IMR-90 (cell line): ENCODE measurements around the gene PHC1. TPM values are rescaled to one million over a fixed set of nuclear protein-coding genes. Genes with fewer than 3 reads are reported as not detected.

Experiments
- ATAC-seq: fragments of 200-7000 bp; cut with Tn5 transposase; 2 replicates; pipeline ENCODE4 v1.9.1; 2020; ENCODE audit warnings: low read depth, mild to moderate bottlenecking, moderate library complexity
- BruUV-seq: library from RNA; stranded (reverse); fragments of 400-500 nt; replicated peaks from 2 replicates; lab custom pipeline; 2021; lab: Mats Ljungman, UMichigan
- CTCF ChIA-PET: fragments of 300-600 bp; formaldehyde crosslinking; extraction: SDS; loops from one replicate; lab custom pipeline; 2021; ENCODE audit warnings: antibody characterized with exemption; lab: Yijun Ruan, JAX
- POLR2A ChIA-PET: fragments of 300-600 bp; sonication (Branson Sonifier 250); formaldehyde crosslinking; loops from one replicate; lab custom pipeline; 2022; ENCODE audit warnings: antibody characterized with exemption; ENCODE audit not compliant: unreplicated experiment; lab: Charles Lee
- DNase-seq: peaks from one replicate; pipeline ENCODE4 v3.0.0; 2013
- H2AFZ ChIP-seq: replicated peaks from 2 replicates; pipeline ENCODE3; 2013; ENCODE audit warnings: low read length, mild to moderate bottlenecking; ENCODE audit not compliant: poor library complexity
- H2AK5ac ChIP-seq: 2 replicates; pipeline ENCODE4 v1.6.1; 2013; ENCODE audit warnings: low read depth, low read length, inconsistent platforms
- H2AK9ac ChIP-seq: replicated peaks from 2 replicates; pipeline ENCODE3; 2013; ENCODE audit warnings: mild to moderate bottlenecking, low read depth, low read length, moderate library complexity; ENCODE audit not compliant: poor library complexity
- H2BK120ac ChIP-seq: 2 replicates; pipeline ENCODE4 v1.6.1; 2013; ENCODE audit warnings: low read depth, low read length, inconsistent platforms
- H2BK15ac ChIP-seq: 3 replicates; pipeline ENCODE4 v1.6.1; 2013; ENCODE audit warnings: low read depth, low read length, inconsistent platforms
- H2BK20ac ChIP-seq: 2 replicates; pipeline ENCODE4 v1.6.1; 2013; ENCODE audit warnings: low read depth, mild to moderate bottlenecking, inconsistent platforms, low read length, moderate library complexity
- H2BK5ac ChIP-seq: 2 replicates; pipeline ENCODE4 v1.6.1; 2013; ENCODE audit warnings: mild to moderate bottlenecking, low read depth, low read length, inconsistent platforms; ENCODE audit not compliant: poor library complexity, severe bottlenecking
- H3K14ac ChIP-seq: replicated peaks from 2 replicates; pipeline ENCODE4 v1.6.1; 2013; ENCODE audit warnings: low read depth, low read length, inconsistent platforms
- H3K18ac ChIP-seq: 2 replicates; pipeline ENCODE4 v1.6.1; 2013; ENCODE audit warnings: low read depth, low read length, control low read depth
- H3K23ac ChIP-seq: 2 replicates; pipeline ENCODE4 v1.6.1; 2013; ENCODE audit warnings: low read depth, low read length, inconsistent platforms
- H3K27ac ChIP-seq: 2 replicates; pipeline ENCODE4 v1.5.1; 2013; ENCODE audit warnings: mild to moderate bottlenecking, control low read depth, low read length; ENCODE audit not compliant: insufficient read depth
- H3K27me3 ChIP-seq: 2 replicates; pipeline ENCODE4 v1.6.1; 2013; ENCODE audit warnings: low read length; ENCODE audit not compliant: control insufficient read depth, insufficient read depth
- H3K36me3 ChIP-seq: 2 replicates; pipeline ENCODE4 v1.6.1; 2013; ENCODE audit warnings: low read length, mixed read lengths; ENCODE audit not compliant: control insufficient read depth, insufficient read depth
- H3K4ac ChIP-seq: 2 replicates; pipeline ENCODE4 v1.6.1; 2013; ENCODE audit warnings: low read depth, low read length, inconsistent platforms
- H3K4me1 ChIP-seq: 2 replicates; pipeline ENCODE4 v1.6.1; 2013; ENCODE audit warnings: low read length, mixed read lengths; ENCODE audit not compliant: control insufficient read depth, insufficient read depth
- H3K4me2 ChIP-seq: 2 replicates; pipeline ENCODE4 v1.6.1; 2013; ENCODE audit warnings: low read depth, mild to moderate bottlenecking, control low read depth, low read length, moderate library complexity
- H3K4me3 ChIP-seq: 2 replicates; pipeline ENCODE4 v1.5.1; 2013; ENCODE audit warnings: low read depth, mild to moderate bottlenecking, control low read depth, low read length, moderate library complexity; ENCODE audit not compliant: insufficient read depth
- H3K56ac ChIP-seq: 2 replicates; pipeline ENCODE4 v1.6.1; 2013; ENCODE audit warnings: low read length, inconsistent platforms; ENCODE audit not compliant: insufficient read depth; ENCODE audit errors: extremely low read depth
- H3K79me1 ChIP-seq, 2 experiments: 2 replicates each; pipeline ENCODE4 v1.6.1; 2013; ENCODE audit warnings: low read length in 2 of 2, inconsistent platforms in 1 of 2, low read depth in 1 of 2
- H3K9ac ChIP-seq: 2 replicates; pipeline ENCODE4 v1.6.1; 2013; ENCODE audit warnings: low read depth, low read length, control low read depth
- H3K9me1 ChIP-seq: 2 replicates; pipeline ENCODE4 v1.6.1; 2013; ENCODE audit warnings: low read length, inconsistent platforms; ENCODE audit not compliant: insufficient read depth
- H3K9me3 ChIP-seq: 2 replicates; pipeline ENCODE4 v1.6.1; 2013; ENCODE audit warnings: low read length; ENCODE audit not compliant: control insufficient read depth, insufficient read depth
- H4K20me1 ChIP-seq: 2 replicates; pipeline ENCODE4 v1.6.1; 2013; ENCODE audit warnings: low read length, inconsistent platforms; ENCODE audit not compliant: insufficient read depth
- H4K5ac ChIP-seq: 2 replicates; pipeline ENCODE4 v1.6.1; 2013; ENCODE audit warnings: mild to moderate bottlenecking, low read depth, low read length, control low read depth
- H4K8ac ChIP-seq, 2 experiments: 2 replicates each; pipeline ENCODE4 v1.6.1; 2013; ENCODE audit warnings: low read depth in 2 of 2, low read length in 2 of 2, control low read depth in 1 of 2, inconsistent platforms in 1 of 2
- H4K91ac ChIP-seq: 2 replicates; pipeline ENCODE4 v1.6.1; 2013; ENCODE audit warnings: low read depth, low read length, inconsistent platforms; ENCODE audit not compliant: insufficient read depth
- BHLHE40 ChIP-seq: fragments of 150-350 bp; IDR thresholded peaks from 2 replicates; pipeline ENCODE4 v1.6.1; 2016; ENCODE audit warnings: mild to moderate bottlenecking, low read depth, low read length
- CEBPB ChIP-seq: IDR thresholded peaks from 2 replicates; pipeline ENCODE4 v1.6.1; 2012; ENCODE audit warnings: low read depth, low read length, improper control_type of control experiment
- CHD1 ChIP-seq: IDR thresholded peaks from 2 replicates; pipeline ENCODE4 v1.6.1; 2012; ENCODE audit warnings: low read depth, low read length, improper control_type of control experiment
- ELK1 ChIP-seq: fragments of 150-350 bp; IDR thresholded peaks from 2 replicates; pipeline ENCODE4 v1.6.1; 2016; ENCODE audit warnings: low read depth, mild to moderate bottlenecking, low read length, moderate library complexity, borderline replicate concordance
- FOS ChIP-seq: fragments of 150-350 bp; IDR thresholded peaks from 2 replicates; pipeline ENCODE4 v1.6.1; 2016; ENCODE audit warnings: low read depth, low read length
- MAFK ChIP-seq: IDR thresholded peaks from 2 replicates; pipeline ENCODE4 v1.6.1; 2012; ENCODE audit warnings: low read depth, low read length, improper control_type of control experiment
- MAZ ChIP-seq: IDR thresholded peaks from 2 replicates; pipeline ENCODE4 v1.6.1; 2012; ENCODE audit warnings: low read depth, mild to moderate bottlenecking, low read length, improper control_type of control experiment, moderate library complexity, borderline replicate concordance
- POLR2A ChIP-seq: IDR thresholded peaks from 2 replicates; pipeline ENCODE4 v1.6.1; 2012; ENCODE audit warnings: mild to moderate bottlenecking, low read depth, low read length
- RAD21 ChIP-seq: IDR thresholded peaks from 2 replicates; pipeline ENCODE4 v1.6.1; 2012; ENCODE audit warnings: low read length, improper control_type of control experiment
- RFX5 ChIP-seq: IDR thresholded peaks from 2 replicates; pipeline ENCODE4 v1.8.0; 2012; ENCODE audit warnings: low read depth, mild to moderate bottlenecking, low read length, moderate library complexity
- SMC3 ChIP-seq: fragments of 150-350 bp; IDR thresholded peaks from 2 replicates; pipeline ENCODE4 v1.6.1; 2016; ENCODE audit warnings: low read depth, mild to moderate bottlenecking, antibody characterized with exemption, low read length, moderate library complexity
- USF2 ChIP-seq: fragments of 150-350 bp; IDR thresholded peaks from 2 replicates; pipeline ENCODE4 v1.6.1; 2017; ENCODE audit warnings: mild to moderate bottlenecking, antibody characterized with exemption, low read length, low read depth
- dilution Hi-C: fragments of 300-500 bp; cut with HindIII; formaldehyde crosslinking; loops from one replicate; pipeline ENCODE4 v1.14.3; 2018; ENCODE audit warnings: low sequenced_read_pairs; ENCODE audit not compliant: unreplicated experiment
- in situ Hi-C: fragments of 300-500 bp; cut with MboI; formaldehyde crosslinking; loops from 3 replicates; pipeline ENCODE4 v1.14.3; 2019; ENCODE audit warnings: low sequenced_read_pairs, inconsistent platforms, mixed read lengths
- intact Hi-C: fragments of 100-400 bp; cut with micrococcal nuclease; formaldehyde crosslinking; loops from 2 replicates; pipeline ENCODE4 v1.10.0; 2022
- polyA plus RNA-seq, 3 experiments: library from polyadenylated mRNA; depleted of rRNA; stranded (reverse); fragments of >200 nt; gene quantifications; 2 replicates each; pipeline ENCODE4 v1.2.3, GENCODE V29; 2012; ENCODE audit warnings: low replicate concordance in 1 of 3
- total RNA-seq: library from RNA; depleted of rRNA; stranded (reverse); fragments of >200 nt; gene quantifications from 2 replicates; pipeline ENCODE4 v1.2.3, GENCODE V29; 2012

The PHC1 gene
- total and polyA plus RNA-seq, 2 of the 4 experiments (the other 2 are of a cell fraction) = 9.1 to 23.1 TPM

GRCh38 chr12:8947737-8948136, 33.4 kb downstream of the PHC1 start:
- H3K14ac ChIP-seq = no peak overlapping the region
- no peak for DNase-seq
- POLR2A ChIA-PET = interaction anchor here (0.6 kb wide), 2 partner anchors 129 to 178 kb away, joined by 3 to 7 read pairs; no protein-coding TSS in a partner anchor
- no peak overlapping the region for H3K18ac ChIP-seq
- no peak overlapping the region for H3K27ac ChIP-seq
- no peak for ATAC-seq
- in situ Hi-C loops (no loop called here), dilution Hi-C loops (no loop called here), intact Hi-C loops (loop anchor here (2.0 kb wide), 1 partner anchor 33 kb away; the partner anchor contains the start of gene PHC1)
- no peak overlapping the region for H2BK20ac ChIP-seq
- no peak overlapping the region for H2AK9ac ChIP-seq
- H2BK5ac ChIP-seq = no peak overlapping the region
- H3K9me1 ChIP-seq = no peaks in the 10 kb centered on the region; the same call in 1 of the 2 replicates
- no peaks in the 10 kb centered on the region for H3K9me3 ChIP-seq
- no peaks in the 10 kb centered on the region for H3K4me1 ChIP-seq
- no peak overlapping the region for H4K8ac ChIP-seq
- H3K23ac ChIP-seq = no peak overlapping the region
- H3K4me3 ChIP-seq = no peak overlapping the region
- no TSS peak for BruUV-seq
- TF ChIP-seq FOS = no peak
- no peak for TF ChIP-seq RAD21
- no peak for TF ChIP-seq MAZ
- TF ChIP-seq USF2 = no peak
- no peak for TF ChIP-seq ELK1
- no peak for TF ChIP-seq MAFK
- no peak for TF ChIP-seq CEBPB
- TF ChIP-seq RFX5 = no peak
- no peak for TF ChIP-seq POLR2A
- no peak for TF ChIP-seq BHLHE40
- no peak for TF ChIP-seq SMC3
- TF ChIP-seq CHD1 = no peak
- H3K79me1 ChIP-seq = peaks cover 12 to 37% of the 10 kb centered on the region in 2 experiments
- no peak overlapping the region for H2BK15ac ChIP-seq
- H3K36me3 ChIP-seq = peaks cover 13% of the 10 kb centered on the region
- H4K20me1 ChIP-seq = peaks cover 18% of the 10 kb centered on the region; the same call in 1 of the 2 replicates
- no peak overlapping the region for H4K5ac ChIP-seq
- H2AFZ ChIP-seq = no peak overlapping the region
- H3K4me2 ChIP-seq = no peak overlapping the region
- H3K56ac ChIP-seq = no peak overlapping the region
- no peak overlapping the region for H3K4ac ChIP-seq
- H3K27me3 ChIP-seq = no peaks in the 10 kb centered on the region
- H2AK5ac ChIP-seq = no peak overlapping the region
- no peak overlapping the region for H4K91ac ChIP-seq
- no peak overlapping the region for H2BK120ac ChIP-seq
- CTCF ChIA-PET = no interaction called here
- no peak overlapping the region for H3K9ac ChIP-seq
